ENCODE results near the gene CPA5. TPM values are rescaled to one million over a fixed set of nuclear protein-coding genes. Genes with fewer than 3 reads are reported as not detected.
"Not testable (repeated sequence)": the region's sequence is repeated elsewhere in the genome, so short reads cannot be mapped to it uniquely, and the experiment has no call there.

Gene CPA5, protein sequence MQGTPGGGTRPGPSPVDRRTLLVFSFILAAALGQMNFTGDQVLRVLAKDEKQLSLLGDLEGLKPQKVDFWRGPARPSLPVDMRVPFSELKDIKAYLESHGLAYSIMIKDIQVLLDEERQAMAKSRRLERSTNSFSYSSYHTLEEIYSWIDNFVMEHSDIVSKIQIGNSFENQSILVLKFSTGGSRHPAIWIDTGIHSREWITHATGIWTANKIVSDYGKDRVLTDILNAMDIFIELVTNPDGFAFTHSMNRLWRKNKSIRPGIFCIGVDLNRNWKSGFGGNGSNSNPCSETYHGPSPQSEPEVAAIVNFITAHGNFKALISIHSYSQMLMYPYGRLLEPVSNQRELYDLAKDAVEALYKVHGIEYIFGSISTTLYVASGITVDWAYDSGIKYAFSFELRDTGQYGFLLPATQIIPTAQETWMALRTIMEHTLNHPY
- 0.90 and 0.91 TPM in 2 replicates for total RNA-seq

DNA sequence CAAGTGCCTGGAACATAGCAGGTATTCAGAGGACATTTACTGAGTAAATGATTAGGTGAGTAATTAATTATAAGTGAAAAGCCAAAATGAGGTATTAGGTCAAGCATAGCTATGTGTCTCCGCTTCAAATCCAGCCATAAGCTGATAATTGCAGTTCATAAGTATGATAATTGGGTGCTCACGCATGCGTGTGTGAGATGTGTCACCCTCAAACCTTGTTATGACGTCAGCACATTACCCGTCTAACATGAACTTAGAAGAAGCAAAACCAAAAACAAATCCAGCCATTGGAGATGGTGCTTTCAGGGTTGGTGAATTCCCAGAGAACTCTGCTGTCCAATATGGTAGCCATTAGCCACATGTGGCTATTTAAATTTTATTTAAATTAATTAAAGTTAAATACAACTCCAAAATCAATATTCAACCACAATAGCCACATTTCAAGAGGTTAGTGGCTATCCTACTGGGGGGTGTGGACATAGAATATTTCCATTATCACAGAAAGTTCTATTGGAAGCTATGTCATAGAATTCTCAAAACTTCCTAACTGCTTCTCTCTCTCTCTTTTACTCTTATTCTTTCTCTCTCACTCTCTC lies at the start of gene CPA5:
Gene CPA5 (plus strand): TSS at position 546 of the 596 bp plus-strand sequence. CDS start 1,670 bp downstream, outside the sequence.
- intact Hi-C loops (cut with micrococcal nuclease) = no loop called here

DNA sequence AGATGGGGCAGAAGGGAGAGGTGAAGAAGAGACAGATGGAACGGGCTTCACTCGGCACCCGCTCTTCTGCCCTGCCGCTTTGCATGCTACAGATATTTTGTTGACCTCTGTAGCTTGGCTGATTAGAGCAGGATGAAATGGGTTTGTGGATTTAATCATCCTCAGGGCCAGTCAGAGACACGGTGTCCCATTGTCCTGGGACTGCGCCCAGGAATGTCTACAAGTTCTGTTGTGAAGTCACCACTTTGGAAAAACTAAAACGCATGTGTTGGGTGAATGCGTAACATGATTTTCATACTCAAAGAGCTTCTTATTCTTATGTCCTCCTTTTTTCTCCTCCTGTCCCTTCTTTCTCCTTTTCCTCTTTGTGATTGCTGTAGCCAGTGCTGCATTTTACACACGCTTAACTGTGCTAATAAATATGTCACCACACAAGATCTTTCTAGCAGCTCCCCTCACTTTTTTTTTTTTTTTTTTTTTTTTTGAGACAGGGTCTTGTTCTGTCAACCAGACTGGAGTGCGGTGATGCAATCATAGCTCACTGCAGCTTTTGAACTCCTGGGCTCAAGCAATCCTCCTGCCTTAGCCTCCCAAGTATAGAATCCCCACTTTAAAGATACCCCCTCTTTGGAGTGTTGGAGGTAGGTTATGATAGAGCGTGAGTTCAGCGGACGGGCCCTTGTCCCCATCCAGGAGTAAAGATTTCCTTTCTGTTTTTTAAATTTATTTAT lies 48.2 kb upstream of the CPA5 start:
- intact Hi-C loops (cut with micrococcal nuclease) = no loop called here

DNA sequence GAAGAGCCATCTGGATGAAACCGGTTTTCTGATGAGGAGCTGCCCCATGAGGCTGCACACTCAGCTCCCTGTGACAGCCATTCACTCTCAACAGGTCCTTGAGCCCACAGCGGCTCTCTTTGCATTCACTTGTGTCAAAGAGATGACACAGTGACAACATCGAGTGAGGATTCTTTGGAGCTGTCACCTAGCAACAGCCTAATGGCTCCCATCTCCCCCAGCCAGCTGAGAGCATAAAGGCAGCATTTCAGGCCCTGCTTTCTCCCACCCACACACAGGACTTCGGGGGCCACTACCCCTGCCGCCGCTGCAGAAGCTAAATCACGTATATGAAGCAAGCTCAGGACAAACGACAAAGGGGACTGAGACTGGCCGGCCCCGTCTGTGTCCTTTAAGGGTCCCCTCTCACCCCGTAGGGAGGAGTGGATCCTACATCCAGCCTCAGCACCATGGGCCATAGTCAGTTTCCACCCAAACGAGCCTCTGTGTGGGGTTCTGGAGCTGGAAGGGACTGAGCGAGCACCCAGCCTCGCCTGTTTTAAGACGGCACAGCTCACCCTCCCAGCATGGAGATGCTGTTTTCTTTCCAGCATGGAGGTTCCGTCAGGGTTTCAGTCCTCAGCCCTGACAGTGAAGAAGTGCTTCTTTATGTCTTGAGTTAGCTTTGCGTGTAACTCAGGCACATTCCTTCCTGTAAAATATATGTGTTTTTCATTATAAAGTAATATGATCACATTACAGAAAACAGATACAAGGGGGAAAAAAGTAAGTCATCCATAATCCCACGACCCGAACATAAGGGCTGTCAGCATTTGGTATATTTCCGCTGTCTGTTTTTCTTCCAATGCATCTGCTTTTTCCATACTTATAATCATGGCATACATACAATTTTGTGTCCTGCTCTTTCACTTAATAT lies 46.7 kb upstream of the CPA5 start:
- intact Hi-C loops (cut with micrococcal nuclease) = no loop called here

DNA sequence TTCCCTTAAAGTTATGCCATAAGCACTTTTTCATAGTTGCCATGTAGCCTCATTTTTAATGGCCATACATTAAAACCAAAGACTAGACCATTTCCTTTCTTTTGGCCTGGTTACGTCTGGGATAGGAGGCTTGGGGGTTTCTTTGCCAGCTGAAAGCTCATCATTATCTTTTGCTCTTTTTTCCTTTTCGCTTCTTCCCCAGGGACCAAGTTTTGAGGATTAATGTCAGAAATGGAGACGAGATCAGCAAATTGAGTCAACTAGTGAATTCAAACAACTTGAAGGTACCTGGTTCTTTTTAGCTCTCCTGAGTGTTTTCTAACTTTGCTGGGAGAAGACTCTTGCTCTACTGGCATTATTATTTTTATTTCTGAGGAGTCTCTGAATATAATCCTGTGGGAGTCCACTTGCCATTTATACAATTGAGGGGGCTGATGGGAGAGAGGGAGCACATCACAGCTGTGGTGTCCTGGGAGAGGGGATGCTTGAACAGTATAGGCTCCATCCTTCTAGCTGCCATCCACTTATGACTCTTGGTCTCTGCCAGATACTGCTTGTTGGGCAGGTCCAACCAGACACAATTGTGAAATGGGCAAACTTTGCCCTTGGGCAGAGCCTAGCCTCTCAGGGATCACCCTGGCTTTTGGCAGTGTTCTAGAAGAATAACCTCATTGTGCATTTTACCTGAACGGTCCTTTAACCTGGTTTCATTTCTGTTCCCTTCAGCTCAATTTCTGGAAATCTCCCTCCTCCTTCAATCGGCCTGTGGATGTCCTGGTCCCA lies 45.9 kb upstream of the CPA5 start:
- intact Hi-C loops (cut with micrococcal nuclease) = no loop called here

DNA sequence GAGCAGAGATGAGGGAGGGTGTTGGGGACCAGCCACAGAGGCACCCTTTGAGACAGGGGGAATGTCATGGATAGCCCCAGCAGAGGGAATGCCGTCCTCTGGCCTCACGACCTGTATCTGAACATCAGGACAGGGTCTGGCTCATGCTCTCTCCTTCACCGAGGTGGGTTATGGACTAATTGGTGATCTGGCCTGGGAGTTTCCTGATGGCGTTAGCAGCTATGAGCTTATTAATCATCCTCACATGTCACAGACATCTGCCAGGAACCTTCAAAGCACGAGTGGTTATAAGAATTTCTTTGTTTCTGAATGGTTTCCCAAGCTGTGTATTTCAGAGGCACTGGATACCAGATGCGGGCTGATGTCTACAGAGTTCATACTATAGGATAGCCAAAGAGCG lies 44.8 kb upstream of the CPA5 start:
- intact Hi-C loops (cut with micrococcal nuclease) = no loop called here

DNA sequence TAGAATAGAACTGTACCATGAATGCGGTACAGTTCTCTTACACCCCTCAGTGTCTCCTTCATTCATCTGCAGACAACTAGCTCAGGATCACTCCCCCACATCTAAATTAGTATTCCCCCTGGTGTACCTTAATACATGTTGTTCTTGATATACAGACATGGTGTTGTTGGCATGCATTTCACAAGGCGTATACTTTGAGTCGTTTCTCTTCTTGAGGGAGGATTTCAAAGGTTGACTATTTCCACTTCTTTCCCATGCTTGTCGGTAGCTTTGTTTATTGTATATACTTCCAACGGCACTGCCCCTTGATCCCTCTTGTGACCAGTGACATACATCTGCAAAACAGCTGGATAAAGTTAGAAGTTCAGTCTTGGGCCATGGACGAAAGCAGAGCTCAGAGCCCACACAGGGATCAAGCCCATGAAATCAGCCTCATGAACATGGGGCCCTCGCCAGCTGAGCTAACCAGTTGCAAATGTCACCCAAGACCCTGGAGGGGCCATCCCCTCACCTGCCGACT lies 43.1 kb upstream of the CPA5 start:
- intact Hi-C loops (cut with micrococcal nuclease) = no loop called here

DNA sequence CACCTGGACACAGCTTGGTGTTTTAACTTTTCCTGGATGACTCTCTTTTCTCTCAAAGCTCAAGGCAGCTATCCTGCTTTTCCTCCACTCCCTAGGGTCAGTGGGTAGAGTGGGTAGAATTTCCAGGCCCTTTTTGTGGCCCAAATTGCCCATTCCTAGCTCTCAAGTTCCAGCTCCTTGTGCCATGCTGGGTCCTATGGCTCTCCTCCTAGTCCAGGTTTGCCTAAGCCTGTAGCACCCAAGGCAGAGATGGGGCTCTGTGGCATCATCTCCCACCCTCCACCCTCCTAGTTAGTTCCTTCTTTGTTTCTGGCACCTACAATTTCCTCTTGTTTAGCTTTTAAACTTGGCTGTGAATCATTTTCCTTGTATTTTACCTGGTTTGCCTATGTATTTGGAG lies 42.0 kb upstream of the CPA5 start:
- intact Hi-C loops (cut with micrococcal nuclease) = no loop called here

DNA sequence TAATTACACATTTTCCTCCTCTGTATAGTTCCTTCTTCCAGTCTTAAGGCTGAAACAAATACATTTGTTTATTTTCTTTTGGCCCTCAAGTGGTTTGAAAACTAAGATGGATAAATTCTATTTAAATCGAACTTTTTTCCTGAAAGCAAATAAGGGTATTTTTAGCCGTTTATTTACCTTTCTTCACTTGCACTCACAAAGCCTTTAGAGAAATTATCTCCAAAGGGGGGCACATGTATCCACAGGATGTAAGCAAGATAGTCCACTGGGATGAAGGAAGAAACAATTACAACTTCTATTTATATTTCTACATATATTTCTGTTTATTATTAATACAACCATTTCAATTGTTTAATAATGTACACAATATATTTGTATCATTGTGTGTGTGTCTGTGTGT lies 41.5 kb upstream of the CPA5 start:
- intact Hi-C loops (cut with micrococcal nuclease) = no loop called here

DNA sequence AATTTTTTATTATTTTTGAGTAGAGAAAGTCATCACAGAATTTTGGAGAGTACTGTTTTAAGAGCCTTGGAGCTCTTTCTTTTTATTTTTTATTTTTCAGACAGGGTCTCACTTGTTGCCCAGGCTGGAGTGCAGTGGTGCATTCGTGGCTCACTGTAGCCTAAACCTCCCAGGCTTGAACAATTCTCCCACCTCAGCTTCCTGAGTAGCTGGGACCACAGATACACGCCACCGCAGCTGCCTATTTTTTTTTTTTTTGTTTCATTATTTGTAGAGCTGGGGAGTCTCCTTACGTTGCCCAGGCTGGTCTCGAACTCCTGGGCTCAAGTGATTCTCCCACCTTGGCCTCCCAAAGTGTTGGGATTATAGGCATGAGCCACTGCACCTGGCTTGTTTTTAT lies 41.1 kb upstream of the CPA5 start:
- intact Hi-C loops (cut with micrococcal nuclease) = no loop called here

DNA sequence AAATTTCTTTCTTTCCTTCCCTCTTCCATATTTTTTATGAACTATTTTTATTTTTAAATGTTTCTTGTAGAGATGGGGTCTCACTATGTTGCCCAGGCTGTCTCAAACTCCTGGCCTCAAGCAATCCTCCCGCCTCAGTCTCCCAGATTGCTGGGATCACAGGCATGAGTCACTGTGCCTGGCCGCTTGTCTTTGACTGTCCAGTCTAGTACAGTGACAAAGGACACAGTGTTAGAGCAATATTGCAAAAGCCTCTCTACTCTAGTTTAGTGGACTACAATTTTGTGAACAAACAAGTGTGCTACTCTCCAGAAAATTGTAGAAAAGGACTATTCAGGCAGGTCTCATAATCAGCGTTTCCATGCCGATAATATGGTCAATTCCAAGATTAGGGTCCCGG lies 40.6 kb upstream of the CPA5 start:
- intact Hi-C loops (cut with micrococcal nuclease) = no loop called here

DNA sequence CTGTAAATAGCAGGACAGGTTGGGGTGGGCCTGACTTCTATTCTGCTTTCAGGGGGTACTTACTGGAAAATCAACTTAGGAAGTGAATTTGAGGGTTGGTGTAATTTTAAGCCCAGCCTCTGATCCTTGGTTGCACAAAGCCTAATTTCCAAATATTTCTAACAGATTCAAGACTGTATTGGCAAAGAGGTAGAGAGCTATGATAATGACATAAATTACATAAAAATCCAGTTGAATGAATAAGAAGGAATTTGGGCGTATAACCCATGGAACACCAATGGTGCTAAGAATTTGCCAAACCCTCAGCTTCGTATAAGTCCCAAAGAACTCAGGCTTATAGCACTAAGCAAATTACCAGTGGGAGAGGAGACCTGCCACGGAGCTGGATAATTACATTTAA lies 39.7 kb upstream of the CPA5 start:
- intact Hi-C loops (cut with micrococcal nuclease) = no loop called here

DNA sequence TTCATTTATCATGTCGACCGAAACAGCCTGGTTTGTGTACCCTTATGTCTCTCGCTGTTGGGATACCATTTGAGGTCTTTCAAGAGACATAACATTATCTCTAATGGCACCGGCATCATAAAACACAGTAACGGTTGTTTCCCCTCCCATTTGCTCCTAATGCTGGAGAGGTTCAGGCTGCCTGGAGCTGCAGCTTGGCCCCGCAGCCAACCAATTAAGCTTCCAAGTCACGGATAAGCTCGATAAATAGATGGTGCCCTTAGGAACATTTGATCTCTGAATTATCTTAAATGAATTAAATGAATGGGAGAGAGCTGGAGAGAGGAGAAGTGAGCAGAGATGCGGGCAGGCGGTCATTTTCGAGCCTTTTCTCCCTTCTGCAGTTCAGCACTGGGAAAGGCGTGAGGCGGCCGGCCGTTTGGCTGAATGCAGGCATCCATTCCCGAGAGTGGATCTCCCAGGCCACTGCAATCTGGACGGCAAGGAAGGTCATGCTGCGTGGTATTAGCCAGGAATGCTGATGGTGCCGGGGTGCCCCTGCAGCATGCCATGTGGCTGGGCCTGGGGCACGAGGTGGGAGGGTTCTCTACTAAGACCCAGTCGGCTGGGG lies 39.1 kb upstream of the CPA5 start:
- intact Hi-C loops (cut with micrococcal nuclease) = no loop called here

DNA sequence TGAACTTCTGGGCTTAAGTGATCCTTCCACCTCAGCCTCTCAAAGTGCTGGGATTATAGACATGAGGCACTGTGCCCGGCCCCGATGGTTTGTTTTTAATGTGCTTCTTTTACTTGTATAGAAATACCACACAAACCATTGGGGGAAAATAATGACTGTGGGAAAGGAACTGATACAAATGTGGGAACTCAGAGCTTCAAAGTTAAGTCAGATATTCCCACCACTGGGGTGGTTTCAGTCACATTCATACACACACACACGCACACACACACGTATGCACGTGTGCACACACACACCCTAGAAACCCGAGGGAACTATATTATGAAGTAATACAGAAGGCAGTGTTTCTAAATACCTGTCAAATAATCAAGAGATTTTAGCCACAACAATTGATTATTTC lies 34.6 kb upstream of the CPA5 start:
- intact Hi-C loops (cut with micrococcal nuclease) = no loop called here

DNA sequence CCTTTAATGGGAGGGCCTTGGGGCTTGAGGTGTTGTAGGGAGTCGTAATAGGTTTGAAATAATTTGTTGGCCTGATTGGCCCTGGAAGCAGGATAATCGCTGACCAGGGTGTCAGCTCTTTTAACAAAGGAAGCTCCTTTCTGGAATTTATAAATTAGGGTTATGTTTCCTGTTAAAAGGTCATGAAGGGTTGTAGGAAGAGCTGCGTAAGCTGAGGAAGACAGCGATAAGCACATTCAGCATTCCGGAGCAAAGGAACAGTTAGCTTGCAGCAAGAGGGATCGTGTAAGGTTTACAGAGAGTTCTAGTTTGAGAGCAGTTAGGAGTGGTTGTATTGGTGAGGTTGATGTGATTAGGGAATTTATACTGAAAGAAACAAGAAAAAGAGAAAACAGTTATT lies 30.3 kb upstream of the CPA5 start:
- intact Hi-C loops (cut with micrococcal nuclease) = no loop called here

DNA sequence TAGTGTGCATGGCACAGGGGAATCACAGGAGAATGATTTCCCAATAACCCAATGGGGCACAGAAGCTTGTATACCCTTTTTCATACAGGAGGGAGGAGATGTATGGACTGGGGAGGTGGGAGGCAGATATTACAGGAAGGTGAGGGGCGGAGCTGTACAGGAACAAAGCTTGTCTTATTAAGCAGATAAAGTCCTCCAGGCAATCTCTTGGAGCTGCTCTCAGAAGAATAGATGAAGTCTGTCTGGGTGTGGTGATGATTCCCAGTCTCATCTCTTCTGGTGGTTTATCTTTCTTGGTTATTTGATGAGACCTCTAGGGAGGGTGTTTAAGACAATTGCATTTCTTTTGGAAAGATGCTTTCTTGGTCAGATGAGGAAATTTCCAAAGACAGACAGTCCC lies 25.1 kb upstream of the CPA5 start:
- intact Hi-C loops (cut with micrococcal nuclease) = no loop called here

DNA sequence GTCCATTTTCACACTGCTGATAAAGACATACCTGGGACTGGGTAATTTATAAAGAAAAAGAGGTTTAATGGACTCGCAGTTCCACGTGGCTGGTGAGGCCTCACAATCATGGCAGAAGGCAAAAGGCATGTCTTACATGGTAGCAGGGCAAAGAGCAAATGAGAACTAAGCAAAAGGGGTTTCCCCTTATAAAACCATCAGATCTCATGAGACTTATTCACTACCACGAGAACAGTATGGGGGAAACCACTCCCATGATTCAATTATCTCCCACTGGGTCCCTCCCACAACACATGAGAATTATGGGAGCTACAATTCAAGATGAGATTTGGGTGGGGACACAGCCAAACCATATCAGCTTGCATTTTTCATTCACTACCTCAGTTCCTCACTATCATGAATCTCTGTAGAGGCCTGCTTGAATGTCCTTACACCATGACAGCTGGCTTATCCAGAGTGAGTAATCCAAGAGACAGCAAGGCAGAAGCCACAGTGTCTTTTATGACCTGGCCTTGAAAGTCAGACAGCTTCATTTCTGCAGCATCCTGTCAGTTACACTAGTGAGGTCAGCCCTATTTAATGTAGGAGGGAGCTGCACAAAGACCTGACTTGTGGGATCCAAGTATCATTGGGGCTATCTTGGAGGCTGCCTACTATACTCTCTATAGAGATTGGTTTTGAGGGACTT lies 22.9 kb upstream of the CPA5 start:
- intact Hi-C loops (cut with micrococcal nuclease) = not testable (repeated sequence)

DNA sequence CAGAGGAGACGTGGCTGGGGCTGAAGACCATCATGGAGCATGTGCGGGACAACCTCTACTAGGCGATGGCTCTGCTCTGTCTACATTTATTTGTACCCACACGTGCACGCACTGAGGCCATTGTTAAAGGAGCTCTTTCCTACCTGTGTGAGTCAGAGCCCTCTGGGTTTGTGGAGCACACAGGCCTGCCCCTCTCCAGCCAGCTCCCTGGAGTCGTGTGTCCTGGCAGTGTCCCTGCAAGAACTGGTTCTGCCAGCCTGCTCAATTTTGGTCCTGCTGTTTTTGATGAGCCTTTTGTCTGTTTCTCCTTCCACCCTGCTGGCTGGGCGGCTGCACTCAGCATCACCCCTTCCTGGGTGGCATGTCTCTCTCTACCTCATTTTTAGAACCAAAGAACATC lies 22.0 kb upstream of the CPA5 start:
- intact Hi-C loops (cut with micrococcal nuclease) = no loop called here

DNA sequence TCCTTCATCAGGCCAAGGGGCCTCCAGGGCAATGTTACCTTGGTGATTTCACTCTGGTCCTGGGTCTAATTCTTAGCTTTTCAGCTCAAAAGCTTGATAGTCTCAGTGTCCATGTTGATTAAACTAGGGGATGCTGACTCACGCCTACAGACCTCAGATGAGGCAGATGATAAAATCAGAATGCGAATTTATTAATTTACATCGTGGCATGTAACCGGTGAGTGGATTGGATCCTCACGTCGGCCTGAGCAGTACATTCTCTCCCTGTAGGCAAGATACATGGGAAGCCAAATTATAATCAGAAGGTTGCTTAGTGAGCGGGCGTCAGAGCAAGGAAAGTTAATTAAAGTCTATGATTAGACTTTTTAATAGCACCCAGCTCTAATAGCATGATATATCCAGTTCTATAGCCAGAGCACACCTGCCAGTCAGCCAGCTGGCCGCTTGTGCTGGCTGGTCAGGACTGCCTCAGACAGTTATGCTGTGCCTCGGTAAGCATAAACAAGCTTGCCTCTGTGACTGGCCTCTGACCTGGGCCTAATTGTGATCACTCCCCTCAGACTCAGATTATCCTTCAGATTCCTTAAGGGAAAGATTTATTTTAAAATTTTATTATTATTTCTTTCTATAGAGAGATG lies 20.2 kb upstream of the CPA5 start:
- intact Hi-C loops (cut with micrococcal nuclease) = no loop called here

DNA sequence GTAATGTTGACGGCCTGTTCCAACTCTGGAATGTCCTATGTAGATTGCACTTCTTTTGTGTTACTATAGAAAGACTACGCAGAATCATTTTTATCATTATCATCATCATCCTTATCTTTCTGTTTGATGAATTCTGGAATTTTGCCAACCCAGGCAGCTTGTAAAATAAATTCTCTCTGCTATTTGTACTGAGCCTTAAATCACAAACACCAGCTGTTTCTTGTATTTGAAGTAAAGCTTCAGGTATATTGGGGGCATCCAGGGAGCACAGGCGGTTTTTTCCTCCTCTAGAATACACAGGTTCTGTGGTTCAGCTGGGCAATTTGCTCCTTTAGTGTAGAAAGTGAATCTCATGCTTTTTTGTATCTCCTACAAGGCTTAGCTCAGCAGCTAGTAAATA lies 14.9 kb upstream of the CPA5 start:
- intact Hi-C loops (cut with micrococcal nuclease) = no loop called here

All from T-helper 1 cell treated with Interleukin-12 subunit alpha and Interleukin-12 subunit beta and Interleukin-4 antibody, amounts not matched to agents 30 ng/mL and 1 ng/mL, for 36 hours (primary cell).